GM18508 (cell line): ENCODE results near the gene ERAP2.

ENCODE experiments used
- ATAC-seq: cut with Tn5 transposase; IDR thresholded peaks from one replicate; pipeline ENCODE4 v1.9.1; 2021; ENCODE audit warnings: moderate number of reproducible peaks; ENCODE audit not compliant: insufficient read depth, unreplicated experiment

Gene ERAP2

DNA sequence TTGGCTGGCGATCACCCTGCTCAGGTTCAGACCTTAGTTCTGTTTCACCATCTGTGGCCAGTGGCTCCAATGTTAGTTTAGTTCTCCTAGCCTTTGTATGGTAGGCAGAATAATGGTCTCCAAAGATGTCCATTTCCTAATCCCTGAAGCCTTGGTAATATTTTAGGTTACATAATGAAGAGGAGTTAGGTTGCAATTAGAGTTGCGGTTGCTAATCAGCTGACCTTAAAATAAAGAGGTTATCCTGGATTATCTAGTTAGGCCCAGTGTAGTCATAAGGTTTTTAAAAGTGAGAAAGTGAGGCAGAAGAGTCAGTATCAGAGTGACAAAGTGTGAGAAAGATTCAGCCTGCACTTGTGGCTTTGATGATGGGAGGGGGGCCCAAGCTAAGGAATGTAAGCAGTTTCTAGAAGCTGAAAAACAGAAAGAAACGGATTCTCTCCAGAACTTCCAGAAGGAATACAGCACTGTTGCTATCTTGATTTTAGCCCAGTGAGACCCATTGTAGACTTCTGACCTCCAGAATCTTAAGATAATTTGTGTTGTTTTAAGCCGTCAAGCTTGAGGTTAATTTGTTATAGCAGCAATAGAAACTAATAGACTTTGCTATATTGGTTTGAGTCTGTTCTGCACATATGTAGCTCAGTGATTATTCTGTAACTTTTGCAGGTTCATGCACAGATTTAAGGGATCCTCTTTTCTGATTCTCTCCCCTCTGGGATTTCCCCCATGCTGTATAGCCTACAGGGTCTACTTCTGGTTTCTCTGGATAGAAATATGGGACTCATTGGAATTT is 81.2 kb downstream of the ERAP2 start:
- peak; percentile 30 for ATAC-seq

DNA sequence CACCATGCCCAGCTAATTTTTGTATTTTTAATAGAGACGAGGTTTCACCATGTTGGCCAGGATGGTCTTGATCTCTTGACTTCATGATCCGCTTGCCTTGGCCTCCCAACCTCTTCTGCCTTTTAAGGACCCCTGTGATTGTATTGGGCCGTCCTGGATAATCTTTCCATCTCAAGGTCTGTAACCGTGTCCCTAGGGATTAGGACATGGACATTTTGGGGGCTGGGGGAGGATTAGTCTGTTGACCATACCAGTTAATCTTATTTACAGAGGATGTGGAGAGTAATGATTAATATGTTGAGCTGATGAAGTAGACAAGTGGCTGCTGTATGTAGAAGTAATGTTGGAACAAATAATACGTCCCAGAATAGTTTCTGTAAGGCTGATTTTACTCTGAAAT is 82.7 kb downstream of the ERAP2 start:
- ATAC-seq, result no peak

DNA sequence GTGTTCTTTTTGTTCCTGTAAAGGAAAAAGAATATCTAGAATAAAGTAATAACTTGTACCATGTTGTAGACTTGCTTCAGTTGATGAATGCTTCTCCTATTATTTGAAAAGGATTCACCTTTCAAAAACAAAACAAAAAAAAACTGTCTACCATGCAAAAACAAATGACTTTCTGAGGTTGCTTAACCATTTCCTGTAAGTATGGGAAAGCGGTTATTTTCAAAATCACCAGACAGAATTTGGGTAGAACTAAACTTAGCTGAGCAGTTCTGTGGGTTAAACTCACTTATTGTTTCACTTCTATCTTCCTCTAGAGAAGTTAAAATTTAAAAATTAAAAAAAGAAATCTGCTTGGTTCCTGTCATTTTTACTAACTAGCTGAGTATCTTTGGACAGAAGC is 84.8 kb downstream of the ERAP2 start:
- ATAC-seq, result peak; percentile 48

DNA sequence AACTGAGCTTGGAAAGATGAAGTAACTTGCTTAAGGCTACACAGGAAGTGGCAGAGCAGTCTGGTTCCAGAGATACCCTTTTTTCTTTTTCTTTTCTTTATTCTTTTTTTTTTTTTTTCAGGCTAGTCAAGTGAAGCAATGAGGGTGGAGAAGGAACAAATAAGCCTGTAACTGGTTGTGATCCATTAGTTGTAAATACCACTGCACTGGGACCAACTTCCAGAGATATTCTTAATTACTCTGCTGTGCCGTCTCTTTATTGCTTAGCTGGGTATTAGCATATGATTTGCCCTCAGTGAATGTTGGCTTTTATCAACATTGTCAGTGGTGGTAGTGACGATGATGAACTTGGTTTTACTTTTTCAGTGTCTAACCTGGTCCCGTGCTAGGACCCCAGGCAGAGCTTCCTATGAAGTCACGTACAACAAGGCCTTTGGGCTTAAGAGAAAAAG is 86.3 kb downstream of the ERAP2 start:
- ATAC-seq, result no peak

DNA sequence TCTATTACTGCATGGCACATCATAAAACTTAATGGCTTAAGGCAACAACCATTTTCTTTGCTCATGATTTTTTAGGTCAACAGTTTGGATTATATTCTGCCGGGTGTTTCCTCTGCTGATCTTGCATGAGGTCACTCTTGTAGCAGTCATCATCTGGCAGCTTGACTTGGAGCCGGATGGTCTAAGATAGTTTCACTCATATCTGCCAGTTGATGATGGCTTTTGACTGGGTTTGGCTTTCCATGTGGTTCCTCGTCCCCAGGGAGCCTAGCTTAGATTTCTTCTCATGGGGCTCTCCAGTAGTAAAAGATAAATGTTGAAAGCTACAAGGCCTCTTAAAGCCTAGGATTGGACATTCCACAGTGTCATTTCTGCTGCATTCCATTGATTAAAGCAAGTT is 87.0 kb downstream of the ERAP2 start:
- peak; percentile 57 for ATAC-seq

DNA sequence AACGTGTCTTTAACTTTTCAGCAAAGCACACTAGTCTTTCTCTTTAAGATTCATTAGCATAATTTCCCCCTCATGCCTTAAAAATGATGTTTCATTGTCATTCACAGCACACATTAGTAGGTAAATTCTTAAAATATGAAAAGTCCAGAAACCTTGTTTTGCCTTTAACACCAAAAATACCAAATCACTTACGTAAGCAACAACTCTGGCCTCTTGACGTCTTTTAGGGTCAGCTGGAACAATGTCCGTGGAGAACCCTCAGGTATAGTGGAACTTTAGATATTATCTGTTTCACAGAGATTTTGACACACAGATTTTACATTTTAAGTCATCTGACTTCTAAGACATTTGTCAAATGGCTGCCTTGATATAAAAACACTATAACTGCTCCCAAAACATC is 90.5 kb downstream of the ERAP2 start:
- ATAC-seq, result no peak

DNA sequence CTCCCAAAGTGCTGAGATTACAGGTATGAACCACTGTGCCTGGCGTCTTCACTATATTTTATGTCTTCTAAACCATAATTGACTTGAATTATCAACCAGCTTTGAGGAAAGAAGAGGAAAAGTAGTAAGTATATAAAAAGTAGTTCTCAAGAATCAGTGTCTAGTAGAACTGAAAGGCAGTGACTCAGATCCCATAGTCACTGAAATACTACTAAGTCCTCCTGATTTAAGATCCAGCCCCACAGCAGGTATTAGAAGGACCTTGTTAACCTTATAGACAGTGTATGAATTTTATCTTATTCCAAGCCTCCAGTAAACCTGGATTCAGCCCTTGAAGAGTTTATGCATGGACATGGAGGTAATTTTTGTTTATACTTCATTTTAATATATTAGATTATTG is 91.1 kb downstream of the ERAP2 start:
- no peak for ATAC-seq

DNA sequence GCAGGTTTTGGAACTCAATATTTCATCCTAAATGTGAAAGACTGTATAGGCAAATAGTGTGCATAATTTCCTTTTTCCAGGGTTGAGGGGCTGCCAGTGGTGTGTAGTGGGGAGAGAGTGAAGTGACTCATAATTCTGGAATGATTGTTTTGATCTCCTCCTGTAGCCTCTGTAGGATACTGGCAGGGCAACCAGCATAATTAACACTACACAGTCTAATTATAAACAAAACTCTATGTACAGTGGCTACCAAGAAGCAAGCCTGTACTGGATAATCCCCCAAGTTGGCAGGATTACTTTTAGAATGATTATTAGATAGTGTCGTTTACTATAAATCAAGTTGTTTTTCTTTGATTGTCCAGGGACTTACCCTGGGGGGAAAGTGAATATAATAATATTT is 91.8 kb downstream of the ERAP2 start:
- no peak for ATAC-seq

DNA sequence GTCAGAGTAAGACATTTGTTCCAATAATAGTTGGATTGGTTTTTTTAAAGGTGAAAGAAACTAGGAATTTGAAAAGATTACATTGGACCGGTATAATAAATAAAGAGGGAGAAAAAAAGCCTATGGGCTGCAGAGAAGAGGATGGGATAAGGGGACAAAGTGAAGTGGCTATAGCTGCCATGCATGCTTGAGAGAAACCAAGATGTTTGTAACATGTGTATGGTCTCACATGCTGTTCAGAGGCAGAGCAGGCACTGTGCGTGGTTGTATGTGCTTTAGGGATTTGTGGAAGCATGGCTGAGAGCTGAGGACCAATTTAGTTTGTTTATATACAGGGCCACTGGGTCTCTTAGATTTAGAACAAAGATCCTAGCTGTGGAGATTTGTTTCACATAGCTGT is 92.3 kb downstream of the ERAP2 start:
- no peak for ATAC-seq
